Ovary (tissue), 9 donors: ENCODE results near the gene TMEM266. TPM values are rescaled to one million over a fixed set of nuclear protein-coding genes. Genes with fewer than 3 reads are reported as not detected.
"Not testable (repeated sequence)": the region's sequence is repeated elsewhere in the genome, so short reads cannot be mapped to it uniquely, and the experiment has no call there.

Experiments
- DNase-seq, 5 donors: peaks; one replicate each; pipeline ENCODE4 v3.0.0-alpha.2; 2019 to 2020
- H3K27ac ChIP-seq, 2 donors: fragments of 200-600 bp; one replicate each; pipeline versions ENCODE4 v1.5.1 to v1.8.0; 2019 to 2022
- H3K27me3 ChIP-seq: fragments of 200-600 bp; one replicate; pipeline ENCODE4 v1.8.0; 2022
- H3K36me3 ChIP-seq: fragments of 200-600 bp; sonication (generic); one replicate; pipeline ENCODE4 v1.5.1; 2019
- H3K4me1 ChIP-seq: one replicate; pipeline ENCODE4 v1.8.1; 2013; ENCODE audit warnings: mild to moderate bottlenecking, moderate library complexity; ENCODE audit not compliant: insufficient read depth
- H3K4me3 ChIP-seq: fragments of 200-600 bp; sonication (generic); one replicate; pipeline ENCODE4 v1.5.1; 2017
- H3K9me3 ChIP-seq, 2 donors: fragments of 200-600 bp in 1 of 2; sonication (generic) in 1 of 2; one replicate each; pipeline versions ENCODE4 v1.5.1 to v1.8.1; 2013 to 2019; ENCODE audit warnings: mild to moderate bottlenecking in 1 of 2, moderate library complexity in 1 of 2
- EP300 ChIP-seq: sonication (generic); formaldehyde crosslinking; IDR thresholded peaks from one replicate; pipeline ENCODE4 v1.6.1; 2017; ENCODE audit warnings: antibody characterized with exemption
- POLR2A ChIP-seq: fragments of 450-650 bp; IDR thresholded peaks from one replicate; pipeline ENCODE4 v1.6.1; 2017; ENCODE audit warnings: antibody characterized with exemption, mild to moderate bottlenecking, moderate library complexity
- WGBS, 3 donors: extraction: QIAGEN DNeasy Blood & Tissue Kit in 1 of 3; methylation state at CpG; one replicate each; pipeline versions ENCODE4 v1.1.5 to v1.1.7; 2013 to 2017; 5-methylcytosine and 5-hydroxymethylcytosine counted together
- intact Hi-C, 4 donors: fragments of 100-400 bp; cut with DNase I; formaldehyde crosslinking; loops; one replicate each; pipeline versions ENCODE4 v1.11.0 to v1.15.1; 2022 to 2023
- polyA plus RNA-seq, 2 donors: library from polyadenylated mRNA; stranded (reverse); fragments of 200-250 nt in 1 of 2; fragments of 350-450 nt in 1 of 2; fragmentation: Illumina TruSeq in 1 of 2; extraction: RNeasy Lipid Tissue Mini Kit (QIAGEN cat#74804) in 1 of 2; gene quantifications; one replicate each; pipeline ENCODE4 v1.2.3, GENCODE V29; 2013 to 2014
- total RNA-seq, 7 donors: library from RNA; depleted of rRNA in 2 of 7; stranded (reverse); fragments of >200 nt in 2 of 7; fragmentation: NEBNext Ultra II Directional in 3 of 7; extraction: Animal tissue kit (Norgen Biotek cat#: 25700) in 3 of 7; gene quantifications; one replicate each; pipeline versions ENCODE4 v1.1.0 to v1.2.4, GENCODE V29; 2016 to 2023
- TF ChIP-seq, protein P1 (sequence below), 3 donors: fragments of 450-650 bp in 2 of 3; fragments of 200-600 bp in 1 of 3; IDR thresholded peaks; one replicate each; pipeline versions ENCODE4 v1.5.1 to v1.8.0; 2016 to 2022; ENCODE audit warnings: antibody characterized with exemption in 3 of 3, mild to moderate bottlenecking in 1 of 3
- donor health status: DM: no; HTN: no; CAD: no; lungs with moderate emphysema.
- donor health status: DM: no; HTN: no; CAD: no.
- donor health status: Bipolar disorder and iron deficiency.
- donor health status: DM: yes; HTN: yes; CAD: no.
- donor health status: DM: no; HTN: no; CAD: no.
- donor health status: DM: yes; HTN: yes; CAD: no.

The TMEM266 gene
- total and polyA plus RNA-seq, 9 donors = 0.11 to 0.13 TPM; not detected in 7

DNA sequence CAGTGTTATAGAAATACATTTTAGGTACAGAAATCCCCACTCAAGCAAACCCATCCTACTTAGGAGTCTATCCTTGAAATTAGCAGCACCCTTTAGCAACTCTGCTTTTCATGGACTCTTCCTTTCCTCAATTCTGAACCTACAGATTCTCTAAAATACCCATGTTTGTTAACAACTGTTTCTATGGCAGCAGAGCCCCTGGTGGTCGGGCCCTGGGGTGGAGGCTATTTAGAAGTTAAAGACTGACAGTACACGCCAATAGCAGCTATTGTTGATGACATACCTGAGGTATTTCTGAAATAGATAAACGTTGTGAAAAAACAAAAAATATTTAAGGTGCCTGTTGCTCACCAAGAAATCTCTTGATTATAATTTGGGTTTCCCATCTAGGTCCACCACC is 24.2 kb upstream of the TMEM266 start:
- Histone ChIP-seq H3K4me1 (no peaks in the 10 kb centered on the region), H3K27ac (no peak overlapping the region), H3K9me3 (no peaks in the 10 kb centered on the region), H3K4me3 (no peak overlapping the region), H3K36me3 (no peaks in the 10 kb centered on the region), H3K27me3 (no peaks in the 10 kb centered on the region)
- no peak for DNase-seq
- 37 to 48% (median 37%) methylated on average over 3 of the region's 3 CpGs for WGBS, 3 donors
- TF ChIP-seq EP300 = no peak
- TF ChIP-seq POLR2A = no peak
- TF ChIP-seq, protein P1, sequence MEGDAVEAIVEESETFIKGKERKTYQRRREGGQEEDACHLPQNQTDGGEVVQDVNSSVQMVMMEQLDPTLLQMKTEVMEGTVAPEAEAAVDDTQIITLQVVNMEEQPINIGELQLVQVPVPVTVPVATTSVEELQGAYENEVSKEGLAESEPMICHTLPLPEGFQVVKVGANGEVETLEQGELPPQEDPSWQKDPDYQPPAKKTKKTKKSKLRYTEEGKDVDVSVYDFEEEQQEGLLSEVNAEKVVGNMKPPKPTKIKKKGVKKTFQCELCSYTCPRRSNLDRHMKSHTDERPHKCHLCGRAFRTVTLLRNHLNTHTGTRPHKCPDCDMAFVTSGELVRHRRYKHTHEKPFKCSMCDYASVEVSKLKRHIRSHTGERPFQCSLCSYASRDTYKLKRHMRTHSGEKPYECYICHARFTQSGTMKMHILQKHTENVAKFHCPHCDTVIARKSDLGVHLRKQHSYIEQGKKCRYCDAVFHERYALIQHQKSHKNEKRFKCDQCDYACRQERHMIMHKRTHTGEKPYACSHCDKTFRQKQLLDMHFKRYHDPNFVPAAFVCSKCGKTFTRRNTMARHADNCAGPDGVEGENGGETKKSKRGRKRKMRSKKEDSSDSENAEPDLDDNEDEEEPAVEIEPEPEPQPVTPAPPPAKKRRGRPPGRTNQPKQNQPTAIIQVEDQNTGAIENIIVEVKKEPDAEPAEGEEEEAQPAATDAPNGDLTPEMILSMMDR (IDR thresholded peaks at IDR 0.05) = no peak
- intact Hi-C loops = no loop called here

DNA sequence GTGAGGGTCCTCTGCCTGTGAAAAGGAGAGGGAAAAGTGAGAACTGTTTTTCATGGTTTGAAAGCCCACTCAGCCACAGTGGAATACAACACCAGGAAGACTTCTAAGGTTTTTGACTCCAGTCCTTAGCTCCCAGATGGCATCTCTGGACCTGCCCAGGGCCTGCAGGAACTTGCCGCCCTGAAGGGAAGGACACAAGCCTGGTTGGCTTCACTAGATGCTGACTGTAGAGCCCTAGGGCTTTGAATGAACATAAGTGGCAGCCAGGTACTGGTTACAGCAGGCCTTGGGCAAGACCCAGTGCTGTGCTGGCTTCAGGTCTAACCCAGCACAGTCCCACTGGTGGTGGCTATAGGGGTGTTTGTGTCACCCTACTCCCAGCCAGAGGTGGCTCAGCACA is 21.3 kb upstream of the TMEM266 start:
- TF ChIP-seq, protein P1 (IDR thresholded peaks at IDR 0.05) = no peak
- TF ChIP-seq EP300 (no peak), POLR2A (no peak)
- no peak for DNase-seq
- no peaks in the 10 kb centered on the region for H3K36me3 ChIP-seq
- H3K4me1 ChIP-seq = no peaks in the 10 kb centered on the region
- intact Hi-C loops = no loop called here
- WGBS, 3 donors = 79 to 94% (median 93%) methylated on average over 1 of the region's 1 CpG
- H3K27me3 ChIP-seq = no peaks in the 10 kb centered on the region
- H3K4me3 ChIP-seq = no peak overlapping the region
- H3K27ac ChIP-seq = no peak overlapping the region
- H3K9me3 ChIP-seq = no peaks in the 10 kb centered on the region

DNA sequence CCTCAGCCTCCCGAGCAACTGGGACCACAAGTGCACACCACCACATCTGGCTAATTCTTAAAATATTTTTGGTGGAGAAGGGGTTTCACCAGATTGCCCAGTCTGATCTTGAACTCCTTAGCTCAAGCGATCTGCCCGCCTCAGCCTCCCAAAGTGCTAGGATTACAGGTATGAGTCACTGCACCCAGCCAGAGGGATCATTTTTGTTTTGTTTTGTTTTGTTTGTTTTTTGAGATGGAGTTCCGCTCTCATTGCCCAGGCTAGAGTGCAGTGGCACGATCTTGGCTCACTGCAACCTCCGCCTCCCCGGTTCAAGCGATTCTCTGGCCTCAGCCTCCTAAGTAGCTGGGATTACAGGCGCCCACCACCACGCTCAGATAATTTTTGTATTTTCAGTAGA is 5.6 kb upstream of the TMEM266 start:
- WGBS, 3 donors = 88 to 90% (median 89%) methylated on average over 10 of the region's 10 CpGs
- H3K4me1 ChIP-seq, H3K36me3 ChIP-seq, H3K9me3 ChIP-seq, DNase-seq, H3K4me3 ChIP-seq, H3K27me3 ChIP-seq, H3K27ac ChIP-seq, intact Hi-C loops: not testable (repeated sequence)

DNA sequence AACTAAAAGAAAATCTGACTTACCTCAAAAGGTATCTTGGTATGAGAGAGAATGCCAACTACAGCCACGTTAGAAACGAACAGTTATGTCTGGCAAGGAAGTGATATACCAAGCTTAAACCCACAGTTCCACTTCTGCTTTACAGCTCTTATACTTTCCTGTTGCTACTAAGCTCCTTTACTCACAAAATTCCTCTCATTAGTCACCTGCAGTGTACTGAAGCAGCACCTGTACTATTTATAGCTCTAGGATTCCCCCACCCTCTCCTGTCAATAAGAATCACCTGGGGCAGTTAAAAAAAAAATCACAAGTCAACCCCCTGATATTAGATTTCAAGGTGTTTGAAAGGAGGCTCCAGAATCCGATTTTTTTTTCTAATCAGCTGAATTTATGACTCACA is 2.9 kb upstream of the TMEM266 start:
- H3K4me3 ChIP-seq = no peak overlapping the region
- peaks cover 1% of the 10 kb centered on the region for H3K4me1 ChIP-seq
- TF ChIP-seq POLR2A = no peak
- no peak for TF ChIP-seq EP300
- TF ChIP-seq, protein P1 (IDR thresholded peaks at IDR 0.05) = no peak
- no peak overlapping the region for H3K27ac ChIP-seq
- DNase-seq = no peak
- WGBS, 3 donors = 13 to 27% (median 14%) methylated on average over 3 of the region's 3 CpGs
- H3K27me3 ChIP-seq = no peaks in the 10 kb centered on the region
- intact Hi-C loops = no loop called here
- no peaks in the 10 kb centered on the region for H3K9me3 ChIP-seq
- H3K36me3 ChIP-seq = no peaks in the 10 kb centered on the region

DNA sequence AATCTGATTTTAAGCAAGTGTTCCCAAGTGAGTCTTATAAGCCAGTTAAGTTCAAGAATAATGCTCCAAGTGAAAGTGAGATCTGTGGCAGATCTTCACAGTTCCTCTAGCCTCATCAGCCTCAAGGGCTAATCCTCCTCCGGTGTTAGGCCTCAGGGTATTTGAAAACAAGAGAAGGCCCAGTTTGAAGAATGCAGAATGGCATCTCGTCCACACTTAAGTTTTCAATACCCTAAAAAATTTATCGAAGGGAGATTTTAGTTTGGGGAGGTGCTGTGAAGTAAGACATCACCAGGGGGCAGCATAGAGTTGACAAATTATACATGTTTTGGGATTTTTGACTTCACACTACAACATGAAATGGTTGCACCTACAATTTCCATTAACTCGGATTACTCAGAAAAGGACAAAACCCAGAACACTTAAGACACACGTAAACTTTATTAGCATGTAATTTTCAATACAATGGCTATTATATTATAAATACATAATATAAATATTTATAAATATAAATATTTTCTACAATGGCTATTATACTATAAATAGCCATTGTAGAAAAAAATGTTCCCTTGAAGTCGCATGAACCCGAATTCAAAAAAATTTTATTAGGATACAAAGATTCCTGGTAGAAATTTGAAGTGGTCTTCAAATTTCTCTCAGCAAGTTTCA is 2.3 kb upstream of the TMEM266 start:
- Histone ChIP-seq H3K4me1 (peaks cover 1% of the 10 kb centered on the region), H3K9me3 (no peaks in the 10 kb centered on the region), H3K27me3 (no peaks in the 10 kb centered on the region), H3K27ac (no peak overlapping the region), H3K4me3 (no peak overlapping the region), H3K36me3 (no peaks in the 10 kb centered on the region)
- no peak for DNase-seq
- no peak for TF ChIP-seq EP300
- TF ChIP-seq, protein P1 (IDR thresholded peaks at IDR 0.05) = peak in 1 of 3 donors; percentile 31
- intact Hi-C loops = no loop called here
- WGBS, 3 donors = 3 to 4% (median 3%) methylated on average over 7 of the region's 7 CpGs
